ENCODE results near the gene TMEM63C.

The TMEM63C gene

GRCh38 chr14:77200406-77200985 is 18.9 kb downstream of the TMEM63C start (continued):
- TF ChIP-seq CSRNP3 (CRISPR knock-in tag; IDR thresholded peaks at IDR 0.05) (no peak), PATZ1 (CRISPR knock-in tag; IDR thresholded peaks at IDR 0.05; ENCODE audit: borderline replicate concordance) (no peak), TCF4 (CRISPR knock-in tag; IDR thresholded peaks at IDR 0.05; ENCODE audit: borderline replicate concordance) (no peak), ZNF70 (CRISPR knock-in tag; IDR thresholded peaks at IDR 0.05) (no peak)

GRCh38 chr14:77201696-77202095 is 20.1 kb downstream of the TMEM63C start:
- no peak for ATAC-seq
- no peak for TF ChIP-seq ISL1 (CRISPR knock-in tag; IDR thresholded peaks at IDR 0.05)
- no peak for TF ChIP-seq PATZ1 (CRISPR knock-in tag; IDR thresholded peaks at IDR 0.05; ENCODE audit: borderline replicate concordance)
- TF ChIP-seq SNAI2 (CRISPR knock-in tag; IDR thresholded peaks at IDR 0.05), result no peak
- no peak for TF ChIP-seq ESRRG (CRISPR knock-in tag; IDR thresholded peaks at IDR 0.05)
- TF ChIP-seq ARNTL (CRISPR knock-in tag; IDR thresholded peaks at IDR 0.05; ENCODE audit: borderline replicate concordance, low read depth), result no peak
- no peak for TF ChIP-seq PPARA (CRISPR knock-in tag; IDR thresholded peaks at IDR 0.05; ENCODE audit: borderline replicate concordance)
- no peak for TF ChIP-seq TOX (CRISPR knock-in tag; IDR thresholded peaks at IDR 0.05; ENCODE audit: borderline replicate concordance)
- no peak for TF ChIP-seq ZNF8 (CRISPR knock-in tag; IDR thresholded peaks at IDR 0.05)
- TF ChIP-seq OSR1 (CRISPR knock-in tag; IDR thresholded peaks at IDR 0.05), result no peak
- TF ChIP-seq ZC3H10 (CRISPR knock-in tag; IDR thresholded peaks at IDR 0.05), result no peak
- no peak for TF ChIP-seq RARB (CRISPR knock-in tag; IDR thresholded peaks at IDR 0.05)
- TF ChIP-seq GLIS3 (CRISPR knock-in tag; IDR thresholded peaks at IDR 0.05), result no peak
- TF ChIP-seq CSRNP3 (CRISPR knock-in tag; IDR thresholded peaks at IDR 0.05), result no peak
- no peak for TF ChIP-seq CREB5 (CRISPR knock-in tag; IDR thresholded peaks at IDR 0.05; ENCODE audit: low read depth)
- no peak for TF ChIP-seq TCF4 (CRISPR knock-in tag; IDR thresholded peaks at IDR 0.05; ENCODE audit: borderline replicate concordance)
- TF ChIP-seq CSDC2 (CRISPR knock-in tag; IDR thresholded peaks at IDR 0.05), result no peak
- no peak for TF ChIP-seq ZNF70 (CRISPR knock-in tag; IDR thresholded peaks at IDR 0.05)
- no peak for TF ChIP-seq ZNF565 (CRISPR knock-in tag; conservative IDR thresholded peaks at IDR 0.05; ENCODE audit: low read depth)

- TF ChIP-seq ISL1 (CRISPR knock-in tag; IDR thresholded peaks at IDR 0.05) (no peak), ARNTL (CRISPR knock-in tag; IDR thresholded peaks at IDR 0.05; ENCODE audit: borderline replicate concordance, low read depth) (no peak), TCF4 (CRISPR knock-in tag; IDR thresholded peaks at IDR 0.05; ENCODE audit: borderline replicate concordance) (peak; percentile 56; the same call in 1 of the 2 replicates)
- no peak; the same call in 2 of the 3 replicates for ATAC-seq
Observed at GRCh38 chr14:77203611-77204458, 22.2 kb downstream of the TMEM63C start.

GRCh38 chr14:77204459-77204771 is 22.8 kb downstream of the TMEM63C start:
- ATAC-seq, result no peak
- TF ChIP-seq ESRRG (CRISPR knock-in tag; IDR thresholded peaks at IDR 0.05) (no peak), OSR1 (CRISPR knock-in tag; IDR thresholded peaks at IDR 0.05) (no peak), TOX (CRISPR knock-in tag; IDR thresholded peaks at IDR 0.05; ENCODE audit: borderline replicate concordance) (no peak), SNAI2 (CRISPR knock-in tag; IDR thresholded peaks at IDR 0.05) (no peak), CSDC2 (CRISPR knock-in tag; IDR thresholded peaks at IDR 0.05) (no peak), CSRNP3 (CRISPR knock-in tag; IDR thresholded peaks at IDR 0.05) (no peak), ZFP3 (CRISPR knock-in tag; IDR thresholded peaks at IDR 0.05) (no peak), ZNF565 (CRISPR knock-in tag; conservative IDR thresholded peaks at IDR 0.05; ENCODE audit: low read depth) (no peak), BACH2 (CRISPR knock-in tag; IDR thresholded peaks at IDR 0.05; ENCODE audit: borderline replicate concordance) (no peak), ZFP30 (CRISPR knock-in tag; IDR thresholded peaks at IDR 0.05) (no peak), RARB (CRISPR knock-in tag; IDR thresholded peaks at IDR 0.05) (no peak), TSHZ2 (CRISPR knock-in tag; IDR thresholded peaks at IDR 0.05) (no peak)
